ENCODE measurements around the gene PNPLA7. TPM values are rescaled to one million over a fixed set of nuclear protein-coding genes. Genes with fewer than 3 reads are reported as not detected.

Gene PNPLA7
- polyA plus RNA-seq, 1 of the 3 experiments (the other 2 are of a cell fraction): 0.99 TPM

- TF ChIP-seq RXRA (IDR thresholded peaks at IDR 0.05; ENCODE audit: borderline replicate concordance, low read depth) (no peak), EP300 (IDR thresholded peaks at IDR 0.05; ENCODE audit: borderline replicate concordance in 1 of 2, low read depth in 1 of 2, low read length in 1 of 2) (no peak)
- Histone ChIP-seq H3K9ac (no peak overlapping the region), H3F3A (replicated peaks; ENCODE audit: insufficient read depth) (peaks cover 3% of the 10 kb centered on the region), H3K4me3 (ENCODE audit: low read depth in 2 of 2, low read length in 1 of 2) (no peak overlapping the region), H3K27ac (ENCODE audit: low read depth in 2 of 2, low read length in 1 of 2) (no peak overlapping the region), H3K9me3 (no peaks in the 10 kb centered on the region), H3K27me3 (ENCODE audit: insufficient read depth) (no peaks in the 10 kb centered on the region), H3K4me2 (no peak overlapping the region), H2AFZ (ENCODE audit: low read depth) (no peak overlapping the region), H4K20me1 (ENCODE audit: insufficient read depth) (0 out of 2 replicates have a peak, but pooled peaks cover 7% of the 10 kb centered on the region), H3K79me2 (ENCODE audit: insufficient read depth) (peaks cover 53% of the 10 kb centered on the region), H3K9me2 (no peaks in the 10 kb centered on the region), H3K4me1 (ENCODE audit: control insufficient read depth in 1 of 2, insufficient read depth in 2 of 2, low read depth in 1 of 2, low read length in 1 of 2) (peaks cover 6 to 14% of the 10 kb centered on the region in 2 experiments; a peak in 3 of 4 replicates), H3K36me3 (replicated peaks in 1 of 2; ENCODE audit: control insufficient read depth in 1 of 2, insufficient read depth in 2 of 2, low read length in 1 of 2) (peaks cover 21 to 38% of the 10 kb centered on the region in 2 experiments)
- CTCF ChIA-PET: no interaction called here
- no peak for DNase-seq
- POLR2A ChIA-PET: no interaction called here
- 83% methylated on average over 12 of the region's 12 CpGs for WGBS (ENCODE audit: low lambda C conversion rate)
Measured at GRCh38 chr9:137575716-137576411, 25.7 kb upstream of the PNPLA7 start.

DNA sequence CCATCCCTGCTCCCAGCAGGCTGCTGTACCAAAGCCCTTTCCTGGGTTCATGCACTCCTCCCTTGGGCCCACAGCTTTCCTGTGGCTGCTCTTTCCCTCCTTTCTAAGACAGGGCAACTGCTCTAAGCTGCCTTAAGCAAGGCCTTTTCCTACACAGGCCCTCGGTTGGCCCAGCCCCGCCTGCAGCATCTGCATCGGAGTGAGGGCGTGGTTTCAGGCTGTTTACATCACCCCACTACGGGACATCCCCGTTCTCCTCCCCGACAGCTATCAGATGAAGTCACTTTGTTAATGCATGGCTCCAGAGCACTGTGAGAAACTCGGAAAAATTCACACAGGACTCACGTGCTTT, 25.1 kb upstream of the PNPLA7 start:
- 85% methylated on average over 9 of the region's 9 CpGs for WGBS (ENCODE audit: low lambda C conversion rate)
- CTCF ChIA-PET: no interaction called here

DNA sequence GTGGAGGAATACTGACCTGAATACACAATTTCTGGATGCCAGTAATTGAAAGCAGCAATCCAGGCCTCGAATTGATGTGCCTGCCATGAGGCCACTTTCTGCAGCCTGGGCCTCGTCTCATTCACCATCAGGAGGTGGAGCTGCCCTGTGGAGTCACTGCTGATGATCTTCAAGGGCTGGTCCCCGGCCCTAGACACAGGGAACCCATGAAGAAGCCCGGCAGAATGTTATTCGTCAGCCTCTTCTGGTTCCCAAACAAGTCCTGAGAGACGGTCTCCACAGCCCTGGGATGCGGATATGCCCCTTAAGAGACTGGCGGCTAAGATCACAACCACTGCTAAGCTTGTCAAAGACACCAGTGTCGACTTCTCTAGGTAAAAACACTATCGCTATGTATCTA, 24.0 kb upstream of the PNPLA7 start:
- Histone ChIP-seq H3K9ac (no peak overlapping the region), H3K4me1 (ENCODE audit: control insufficient read depth in 1 of 2, insufficient read depth in 2 of 2, low read depth in 1 of 2, low read length in 1 of 2) (peaks cover 6 to 14% of the 10 kb centered on the region in 2 experiments; a peak in 3 of 4 replicates), H4K20me1 (ENCODE audit: insufficient read depth) (0 out of 2 replicates have a peak, but pooled peaks cover 7% of the 10 kb centered on the region), H2AFZ (ENCODE audit: low read depth) (no peak overlapping the region), H3F3A (replicated peaks; ENCODE audit: insufficient read depth) (peaks cover 3% of the 10 kb centered on the region), H3K36me3 (replicated peaks in 1 of 2; ENCODE audit: control insufficient read depth in 1 of 2, insufficient read depth in 2 of 2, low read length in 1 of 2) (peaks cover 27 to 35% of the 10 kb centered on the region in 2 experiments), H3K9me3 (no peaks in the 10 kb centered on the region), H3K79me2 (ENCODE audit: insufficient read depth) (peaks cover 61% of the 10 kb centered on the region), H3K27ac (ENCODE audit: low read depth in 2 of 2, low read length in 1 of 2) (no peak overlapping the region), H3K27me3 (ENCODE audit: insufficient read depth) (no peaks in the 10 kb centered on the region), H3K9me2 (no peaks in the 10 kb centered on the region), H3K4me3 (ENCODE audit: low read depth in 2 of 2, low read length in 1 of 2) (no peak overlapping the region), H3K4me2 (no peak overlapping the region)
- POLR2A ChIA-PET: no interaction called here
- DNase-seq: no peak
- 88% methylated on average over 8 of the region's 10 CpGs for WGBS (ENCODE audit: low lambda C conversion rate)
- CTCF ChIA-PET: interaction anchor here (0.8 to 1.6 kb wide), 2 partner anchors 13 to 22 kb away, joined by 3 to 5 read pairs; partner anchors contain the start of gene MRPL41
- TF ChIP-seq GABPA (IDR thresholded peaks at IDR 0.05; ENCODE audit: low read depth) (no peak), FOXM1 (IDR thresholded peaks at IDR 0.05; ENCODE audit: low read depth) (no peak), ELF1 (IDR thresholded peaks at IDR 0.05) (no peak), MXI1 (IDR thresholded peaks at IDR 0.05; ENCODE audit: low read depth, low read length) (no peak), RXRA (IDR thresholded peaks at IDR 0.05; ENCODE audit: borderline replicate concordance, low read depth) (no peak), TCF12 (IDR thresholded peaks at IDR 0.05) (no peak), NFIC (IDR thresholded peaks at IDR 0.05; ENCODE audit: borderline replicate concordance) (no peak), FOXJ3 (CRISPR knock-in tag; IDR thresholded peaks at IDR 0.05) (no peak), EP300 (IDR thresholded peaks at IDR 0.05; ENCODE audit: borderline replicate concordance in 1 of 2, low read depth in 1 of 2, low read length in 1 of 2) (no peak), RAD21 (IDR thresholded peaks at IDR 0.05; ENCODE audit: low read length) (no peak), NRF1 (IDR thresholded peaks at IDR 0.05; ENCODE audit: low read depth, low read length) (no peak), CHD2 (IDR thresholded peaks at IDR 0.05; ENCODE audit: low read length, partially characterized antibody) (no peak), USF1 (IDR thresholded peaks at IDR 0.05; ENCODE audit: borderline replicate concordance, low read depth) (no peak), YY1 (IDR thresholded peaks at IDR 0.05; ENCODE audit: low read depth) (no peak), TEAD4 (IDR thresholded peaks at IDR 0.05; ENCODE audit: borderline replicate concordance, insufficient read depth) (no peak)
- TF ChIP-seq, protein P1, sequence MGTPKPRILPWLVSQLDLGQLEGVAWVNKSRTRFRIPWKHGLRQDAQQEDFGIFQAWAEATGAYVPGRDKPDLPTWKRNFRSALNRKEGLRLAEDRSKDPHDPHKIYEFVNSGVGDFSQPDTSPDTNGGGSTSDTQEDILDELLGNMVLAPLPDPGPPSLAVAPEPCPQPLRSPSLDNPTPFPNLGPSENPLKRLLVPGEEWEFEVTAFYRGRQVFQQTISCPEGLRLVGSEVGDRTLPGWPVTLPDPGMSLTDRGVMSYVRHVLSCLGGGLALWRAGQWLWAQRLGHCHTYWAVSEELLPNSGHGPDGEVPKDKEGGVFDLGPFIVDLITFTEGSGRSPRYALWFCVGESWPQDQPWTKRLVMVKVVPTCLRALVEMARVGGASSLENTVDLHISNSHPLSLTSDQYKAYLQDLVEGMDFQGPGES (IDR thresholded peaks at IDR 0.05; ENCODE audit: low read depth, low read length): no peak
- TF ChIP-seq, protein P2, sequence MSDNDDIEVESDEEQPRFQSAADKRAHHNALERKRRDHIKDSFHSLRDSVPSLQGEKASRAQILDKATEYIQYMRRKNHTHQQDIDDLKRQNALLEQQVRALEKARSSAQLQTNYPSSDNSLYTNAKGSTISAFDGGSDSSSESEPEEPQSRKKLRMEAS (IDR thresholded peaks at IDR 0.05; ENCODE audit: low read depth): no peak

More for the DNA sequence above, 25.1 kb upstream of the PNPLA7 start:
- no peaks in the 10 kb centered on the region for H3K9me2 ChIP-seq
- no peak for TF ChIP-seq EP300 (IDR thresholded peaks at IDR 0.05; ENCODE audit: borderline replicate concordance in 1 of 2, low read depth in 1 of 2, low read length in 1 of 2)
- no peak for TF ChIP-seq NFIC (IDR thresholded peaks at IDR 0.05; ENCODE audit: borderline replicate concordance)
- no peak for TF ChIP-seq RXRA (IDR thresholded peaks at IDR 0.05; ENCODE audit: borderline replicate concordance, low read depth)
- TF ChIP-seq FOXJ3 (CRISPR knock-in tag; IDR thresholded peaks at IDR 0.05): no peak
- no peak for TF ChIP-seq RFX5 (IDR thresholded peaks at IDR 0.05; ENCODE audit: low read length)
- no peak for TF ChIP-seq FOSL2 (IDR thresholded peaks at IDR 0.05; ENCODE audit: borderline replicate concordance, low read depth)
- no peak for TF ChIP-seq NRF1 (IDR thresholded peaks at IDR 0.05; ENCODE audit: low read depth, low read length)
- H3K4me3 ChIP-seq (ENCODE audit: low read depth in 2 of 2, low read length in 1 of 2): no peak overlapping the region
- no peaks in the 10 kb centered on the region for H3K9me3 ChIP-seq
- H3K27ac ChIP-seq (ENCODE audit: low read depth in 2 of 2, low read length in 1 of 2): no peak overlapping the region
- peaks cover 26 to 35% of the 10 kb centered on the region in 2 experiments for H3K36me3 ChIP-seq (replicated peaks in 1 of 2; ENCODE audit: control insufficient read depth in 1 of 2, insufficient read depth in 2 of 2, low read length in 1 of 2)
- H4K20me1 ChIP-seq (ENCODE audit: insufficient read depth): 0 out of 2 replicates have a peak, but pooled peaks cover 7% of the 10 kb centered on the region
- POLR2A ChIA-PET: no interaction called here
- DNase-seq: no peak
- H3K4me1 ChIP-seq (ENCODE audit: control insufficient read depth in 1 of 2, insufficient read depth in 2 of 2, low read depth in 1 of 2, low read length in 1 of 2): peaks cover 6 to 14% of the 10 kb centered on the region in 2 experiments; a peak in 3 of 4 replicates
- peaks cover 58% of the 10 kb centered on the region for H3K79me2 ChIP-seq (ENCODE audit: insufficient read depth)
- H3K27me3 ChIP-seq (ENCODE audit: insufficient read depth): no peaks in the 10 kb centered on the region
- H3F3A ChIP-seq (replicated peaks; ENCODE audit: insufficient read depth): peaks cover 3% of the 10 kb centered on the region
- no peak overlapping the region for H2AFZ ChIP-seq (ENCODE audit: low read depth)
- H3K4me2 ChIP-seq: no peak overlapping the region
- H3K9ac ChIP-seq: no peak overlapping the region

All from SK-N-SH (cell line).